Measurements from ENCODE around the gene AP2B1. TPM values are rescaled to one million over a fixed set of nuclear protein-coding genes. Genes with fewer than 3 reads are reported as not detected.

Gene AP2B1
- total RNA-seq, 1 experiment from 2014 or later = 198 TPM

- Histone ChIP-seq H3K79me2 (ENCODE audit: insufficient read depth, low read length) (no peaks in the 10 kb centered on the region; the same call in 1 of the 2 replicates), H3K27me3 (ENCODE audit: insufficient read depth, low read length) (no peaks in the 10 kb centered on the region), H4K20me1 (ENCODE audit: insufficient read depth) (no peaks in the 10 kb centered on the region), H3K36me3 (ENCODE audit: control insufficient read depth in 1 of 2, insufficient read depth in 2 of 2, low read length in 2 of 2) (peaks cover 4 to 9% of the 10 kb centered on the region in 2 experiments), H3K27ac (ENCODE audit: low read depth, low read length) (no peak overlapping the region), H3K4me1 (ENCODE audit: control insufficient read depth in 1 of 2, insufficient read depth in 2 of 2, low read length in 2 of 2) (no peaks in the 10 kb centered on the region), H2AFZ (ENCODE audit: low read depth, low read length, poor library complexity, severe bottlenecking) (no peak overlapping the region), H3K9me3 (ENCODE audit: control insufficient read depth in 1 of 2, insufficient read depth in 1 of 2, low read depth in 1 of 2, low read length in 2 of 2) (no peaks in the 10 kb centered on the region), H3K4me2 (ENCODE audit: low read length) (no peak overlapping the region), H3K9ac (ENCODE audit: low read length) (no peak overlapping the region), H3K4me3 (replicated peaks in 1 of 2; ENCODE audit: low read depth in 1 of 2, low read length in 2 of 2) (no peak overlapping the region), H3K9me2 (ENCODE audit: insufficient read depth) (no peaks in the 10 kb centered on the region)
- intact Hi-C loops (cut with micrococcal nuclease) = no loop called here
- no TSS peak for BruUV-seq (replicated peaks)
- TF ChIP-seq EGR1 (IDR thresholded peaks at IDR 0.05; ENCODE audit: low read depth) (no peak), SRF (IDR thresholded peaks at IDR 0.05; ENCODE audit: low read depth) (no peak), ELF1 (IDR thresholded peaks at IDR 0.05; ENCODE audit: borderline replicate concordance, low read depth) (no peak), JUND (IDR thresholded peaks at IDR 0.05) (no peak), POLR2A (IDR thresholded peaks at IDR 0.05; ENCODE audit: borderline replicate concordance, extremely low read depth, insufficient read depth, insufficient read length) (no peak), EZH2 (IDR thresholded peaks at IDR 0.05) (no peak)
- ChIA-PET RAD21 (ENCODE audit: low non-redundant PET in 1 of 2, low total read pairs in 2 of 2, uncharacterized antibody in 2 of 2, unreplicated experiment in 2 of 2) (no interaction called here), POLR2A (no interaction called here), CTCF (interaction anchor here (0.8 kb wide), 1 partner anchor 138 kb away, joined by 3 read pairs; no protein-coding TSS in a partner anchor)
- ATAC-seq (no peak), DNase-seq (ENCODE audit: low read depth, low spot score) (no peak)
Measured at GRCh38 chr17:35666070-35666469, 78.9 kb downstream of the AP2B1 start.

DNA sequence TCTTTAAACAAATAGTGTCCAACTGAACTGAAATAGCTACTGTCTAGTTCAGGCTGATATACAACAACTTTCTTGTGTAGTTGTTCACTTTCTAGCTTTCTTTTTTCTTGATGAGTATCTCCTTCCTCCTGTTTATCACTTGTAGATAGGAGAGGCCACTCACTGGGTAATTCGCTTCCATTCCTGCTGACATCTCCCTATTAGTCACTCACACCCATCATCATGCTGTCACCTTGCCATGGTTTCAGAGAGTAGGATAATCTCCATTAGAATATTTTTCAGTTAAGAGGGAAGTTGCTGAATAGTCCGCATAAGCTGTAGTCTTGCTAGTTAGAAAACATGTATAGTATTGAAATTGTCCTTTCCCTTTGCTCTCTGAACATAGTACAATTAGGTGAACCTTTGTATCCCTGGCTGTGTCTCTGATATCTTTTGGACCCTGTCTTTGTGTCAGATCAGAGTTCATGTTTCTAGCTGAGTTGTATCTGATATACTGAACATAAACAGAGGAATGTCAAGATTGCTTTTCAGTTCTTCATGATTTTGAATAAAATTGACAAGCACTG is 79.9 kb downstream of the AP2B1 start:
- Histone ChIP-seq H3K27ac (ENCODE audit: low read depth, low read length) (no peak overlapping the region), H3K9me2 (ENCODE audit: insufficient read depth) (no peaks in the 10 kb centered on the region), H3K27me3 (ENCODE audit: insufficient read depth, low read length) (no peaks in the 10 kb centered on the region), H3K79me2 (ENCODE audit: insufficient read depth, low read length) (no peaks in the 10 kb centered on the region; the same call in 1 of the 2 replicates), H3K4me1 (ENCODE audit: control insufficient read depth in 1 of 2, insufficient read depth in 2 of 2, low read length in 2 of 2) (no peaks in the 10 kb centered on the region), H3K9me3 (ENCODE audit: control insufficient read depth in 1 of 2, insufficient read depth in 1 of 2, low read depth in 1 of 2, low read length in 2 of 2) (no peaks in the 10 kb centered on the region), H3K4me2 (ENCODE audit: low read length) (no peak overlapping the region), H2AFZ (ENCODE audit: low read depth, low read length, poor library complexity, severe bottlenecking) (no peak overlapping the region), H3K9ac (ENCODE audit: low read length) (no peak overlapping the region), H3K4me3 (replicated peaks in 1 of 2; ENCODE audit: low read depth in 1 of 2, low read length in 2 of 2) (no peak overlapping the region), H3K36me3 (ENCODE audit: control insufficient read depth in 1 of 2, insufficient read depth in 2 of 2, low read length in 2 of 2) (peaks cover 11 to 13% of the 10 kb centered on the region in 2 experiments), H4K20me1 (ENCODE audit: insufficient read depth) (no peaks in the 10 kb centered on the region)
- POLR2A ChIA-PET = no interaction called here
- intact Hi-C loops (cut with micrococcal nuclease) = no loop called here
- no TSS peak for BruUV-seq (replicated peaks)
- CTCF ChIA-PET = no interaction called here
- RAD21 ChIA-PET (ENCODE audit: low non-redundant PET in 1 of 2, low total read pairs in 2 of 2, uncharacterized antibody in 2 of 2, unreplicated experiment in 2 of 2) = no interaction called here
- no peak for DNase-seq (ENCODE audit: low read depth, low spot score)
- no peak for ATAC-seq
- no peak for TF ChIP-seq YY1 (IDR thresholded peaks at IDR 0.05; ENCODE audit: extremely low read depth, insufficient replicate concordance, low read depth, low read length)
- no peak for TF ChIP-seq CBX3 (IDR thresholded peaks at IDR 0.05; ENCODE audit: low read depth)
- TF ChIP-seq EZH2 (IDR thresholded peaks at IDR 0.05) = no peak
- no peak for TF ChIP-seq JUND (IDR thresholded peaks at IDR 0.05)
- no peak for TF ChIP-seq SP1 (IDR thresholded peaks at IDR 0.05; ENCODE audit: low read depth)
- TF ChIP-seq, protein P1, sequence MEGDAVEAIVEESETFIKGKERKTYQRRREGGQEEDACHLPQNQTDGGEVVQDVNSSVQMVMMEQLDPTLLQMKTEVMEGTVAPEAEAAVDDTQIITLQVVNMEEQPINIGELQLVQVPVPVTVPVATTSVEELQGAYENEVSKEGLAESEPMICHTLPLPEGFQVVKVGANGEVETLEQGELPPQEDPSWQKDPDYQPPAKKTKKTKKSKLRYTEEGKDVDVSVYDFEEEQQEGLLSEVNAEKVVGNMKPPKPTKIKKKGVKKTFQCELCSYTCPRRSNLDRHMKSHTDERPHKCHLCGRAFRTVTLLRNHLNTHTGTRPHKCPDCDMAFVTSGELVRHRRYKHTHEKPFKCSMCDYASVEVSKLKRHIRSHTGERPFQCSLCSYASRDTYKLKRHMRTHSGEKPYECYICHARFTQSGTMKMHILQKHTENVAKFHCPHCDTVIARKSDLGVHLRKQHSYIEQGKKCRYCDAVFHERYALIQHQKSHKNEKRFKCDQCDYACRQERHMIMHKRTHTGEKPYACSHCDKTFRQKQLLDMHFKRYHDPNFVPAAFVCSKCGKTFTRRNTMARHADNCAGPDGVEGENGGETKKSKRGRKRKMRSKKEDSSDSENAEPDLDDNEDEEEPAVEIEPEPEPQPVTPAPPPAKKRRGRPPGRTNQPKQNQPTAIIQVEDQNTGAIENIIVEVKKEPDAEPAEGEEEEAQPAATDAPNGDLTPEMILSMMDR (IDR thresholded peaks at IDR 0.05 in 2 of 3, conservative IDR thresholded peaks at IDR 0.05 in 1 of 3; ENCODE audit: borderline replicate concordance in 1 of 3, insufficient read depth in 1 of 3, low read depth in 2 of 3, low read length in 2 of 3) = no peak
- TF ChIP-seq ELF1 (IDR thresholded peaks at IDR 0.05; ENCODE audit: borderline replicate concordance, low read depth) = no peak
- TF ChIP-seq RAD21 (IDR thresholded peaks at IDR 0.05; ENCODE audit: low read depth) = no peak
- TF ChIP-seq ZNF274 (IDR thresholded peaks at IDR 0.05; ENCODE audit: low read depth, low read length) = no peak
- no peak for TF ChIP-seq ZFX (IDR thresholded peaks at IDR 0.05)
- TF ChIP-seq TCF7L2 (IDR thresholded peaks at IDR 0.05; ENCODE audit: borderline replicate concordance, extremely low read depth, insufficient read depth, insufficient read length) = no peak
- no peak for TF ChIP-seq POLR2A (IDR thresholded peaks at IDR 0.05; ENCODE audit: borderline replicate concordance, extremely low read depth, insufficient read depth, insufficient read length)
- no peak for TF ChIP-seq ZBTB33 (IDR thresholded peaks at IDR 0.05; ENCODE audit: extremely low read depth, insufficient replicate concordance, low read length)
- no peak for TF ChIP-seq SRF (IDR thresholded peaks at IDR 0.05; ENCODE audit: low read depth)
- TF ChIP-seq MAX (IDR thresholded peaks at IDR 0.05) = no peak
- TF ChIP-seq SIN3A (IDR thresholded peaks at IDR 0.05; ENCODE audit: low read depth) = no peak
